A673 (cell line): ENCODE results near the gene SMPD2. TPM values are rescaled to one million over a fixed set of nuclear protein-coding genes. Genes with fewer than 3 reads are reported as not detected.

Source experiments
- BruUV-seq: library from RNA; stranded (reverse); fragments of 400-500 nt; replicated peaks from 2 replicates; lab custom pipeline; 2021; lab: Mats Ljungman, UMichigan
- CTCF ChIA-PET: fragments of 300-600 bp; sonication (Branson Sonifier 250); formaldehyde crosslinking; loops from one replicate; lab custom pipeline; 2022; ENCODE audit warnings: antibody characterized with exemption; lab: Charles Lee
- POLR2A ChIA-PET: fragments of 300-600 bp; sonication (Branson Sonifier 250); formaldehyde crosslinking; loops from one replicate; lab custom pipeline; 2022; ENCODE audit warnings: antibody characterized with exemption; ENCODE audit not compliant: low non-redundant PET; lab: Charles Lee
- DNase-seq: peaks from one replicate; pipeline ENCODE4 v3.0.0-alpha.2; 2015; ENCODE audit warnings: low spot score
- H3K27ac ChIP-seq: fragments of 200-600 bp; sonication (generic); 2 replicates; pipeline ENCODE4 v1.5.1; 2016; ENCODE audit warnings: mixed run types, low read depth, mild to moderate bottlenecking, mixed read lengths, antibody characterized with exemption, low read length; ENCODE audit not compliant: poor library complexity, severe bottlenecking
- H3K27me3 ChIP-seq: fragments of 200-600 bp; sonication (generic); replicated peaks from 2 replicates; pipeline ENCODE4 v1.6.1; 2017; ENCODE audit warnings: mixed run types, low read depth, mild to moderate bottlenecking, mixed read lengths, antibody characterized with exemption, low read length; ENCODE audit not compliant: insufficient read depth, poor library complexity
- H3K36me3 ChIP-seq: fragments of 200-600 bp; sonication (generic); 2 replicates; pipeline ENCODE4 v1.6.1; 2016; ENCODE audit warnings: mixed run types, mild to moderate bottlenecking, mixed read lengths, antibody characterized with exemption, low read length; ENCODE audit not compliant: insufficient read depth, poor library complexity, severe bottlenecking
- H3K4me1 ChIP-seq: fragments of 200-600 bp; sonication (generic); 2 replicates; pipeline ENCODE4 v1.6.1; 2017; ENCODE audit warnings: mixed run types, mild to moderate bottlenecking, mixed read lengths, antibody characterized with exemption, low read length; ENCODE audit not compliant: insufficient read depth, poor library complexity, severe bottlenecking
- H3K4me3 ChIP-seq: fragments of 200-600 bp; sonication (generic); 2 replicates; pipeline ENCODE4 v1.5.1; 2016; ENCODE audit warnings: low read depth, mixed run types, mild to moderate bottlenecking, mixed read lengths, low read length; ENCODE audit not compliant: poor library complexity, severe bottlenecking
- H3K9me3 ChIP-seq: fragments of 200-600 bp; sonication (generic); 2 replicates; pipeline ENCODE4 v1.6.1; 2016; ENCODE audit warnings: mixed run types, low read depth, mild to moderate bottlenecking, mixed read lengths, antibody characterized with exemption, low read length; ENCODE audit not compliant: poor library complexity, severe bottlenecking
- EZH2 ChIP-seq: fragments of 200-600 bp; sonication (generic); IDR thresholded peaks from 2 replicates; pipeline ENCODE4 v1.6.1; 2017; ENCODE audit warnings: borderline replicate concordance, low read depth, mild to moderate bottlenecking, mixed read lengths, antibody characterized with exemption, low read length; ENCODE audit not compliant: poor library complexity, severe bottlenecking
- intact Hi-C: fragments of 100-400 bp; cut with micrococcal nuclease; formaldehyde crosslinking; loops from one replicate; pipeline ENCODE4 v1.10.0; 2022; ENCODE audit not compliant: unreplicated experiment
- total RNA-seq: library from RNA; stranded (reverse); gene quantifications from 2 replicates; pipeline ENCODE4 v1.2.3, GENCODE V29; 2021
- TF ChIP-seq, protein P1 (sequence below): fragments of 300-800, 200-600 bp; sonication (generic); conservative IDR thresholded peaks from 2 replicates; pipeline ENCODE4 v1.5.1; 2017; ENCODE audit warnings: low read depth, mild to moderate bottlenecking, antibody characterized with exemption, low read length, moderate library complexity, mixed read lengths

The SMPD2 gene
- total RNA-seq, 1 experiment from 2014 or later: 8.6 TPM

DNA sequence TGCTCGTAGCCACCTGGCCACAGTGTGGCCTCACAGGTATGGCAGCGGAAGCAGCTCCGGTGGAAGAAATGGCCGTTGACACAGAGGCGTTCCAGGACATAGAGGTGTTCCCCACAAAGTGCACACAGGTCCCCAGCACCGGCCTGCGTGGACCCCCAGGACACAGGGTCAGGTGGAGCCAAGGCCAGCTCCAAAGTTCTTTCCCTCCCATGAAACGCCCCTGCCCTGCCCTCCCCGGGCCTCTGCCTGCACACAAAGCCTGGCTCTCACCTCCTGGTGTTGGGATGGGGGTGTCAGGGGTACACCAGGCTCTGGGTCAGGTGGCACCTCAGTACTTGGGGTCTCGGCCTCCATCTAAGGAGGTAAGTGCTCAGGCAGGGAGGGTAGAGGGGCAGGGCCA lies 6.6 kb downstream of the SMPD2 start:
- H3K4me3 ChIP-seq: no peak overlapping the region
- H3K27me3 ChIP-seq: no peaks in the 10 kb centered on the region
- TF ChIP-seq, protein P1, sequence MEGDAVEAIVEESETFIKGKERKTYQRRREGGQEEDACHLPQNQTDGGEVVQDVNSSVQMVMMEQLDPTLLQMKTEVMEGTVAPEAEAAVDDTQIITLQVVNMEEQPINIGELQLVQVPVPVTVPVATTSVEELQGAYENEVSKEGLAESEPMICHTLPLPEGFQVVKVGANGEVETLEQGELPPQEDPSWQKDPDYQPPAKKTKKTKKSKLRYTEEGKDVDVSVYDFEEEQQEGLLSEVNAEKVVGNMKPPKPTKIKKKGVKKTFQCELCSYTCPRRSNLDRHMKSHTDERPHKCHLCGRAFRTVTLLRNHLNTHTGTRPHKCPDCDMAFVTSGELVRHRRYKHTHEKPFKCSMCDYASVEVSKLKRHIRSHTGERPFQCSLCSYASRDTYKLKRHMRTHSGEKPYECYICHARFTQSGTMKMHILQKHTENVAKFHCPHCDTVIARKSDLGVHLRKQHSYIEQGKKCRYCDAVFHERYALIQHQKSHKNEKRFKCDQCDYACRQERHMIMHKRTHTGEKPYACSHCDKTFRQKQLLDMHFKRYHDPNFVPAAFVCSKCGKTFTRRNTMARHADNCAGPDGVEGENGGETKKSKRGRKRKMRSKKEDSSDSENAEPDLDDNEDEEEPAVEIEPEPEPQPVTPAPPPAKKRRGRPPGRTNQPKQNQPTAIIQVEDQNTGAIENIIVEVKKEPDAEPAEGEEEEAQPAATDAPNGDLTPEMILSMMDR: no peak
- no peak for TF ChIP-seq EZH2
- no peak for DNase-seq
- no peak overlapping the region for H3K27ac ChIP-seq
- H3K36me3 ChIP-seq: no peaks in the 10 kb centered on the region
- H3K4me1 ChIP-seq: no peaks in the 10 kb centered on the region
- POLR2A ChIA-PET: no interaction called here
- no peaks in the 10 kb centered on the region for H3K9me3 ChIP-seq
- intact Hi-C loops: no loop called here
- BruUV-seq: no TSS peak
- CTCF ChIA-PET: no interaction called here

DNA sequence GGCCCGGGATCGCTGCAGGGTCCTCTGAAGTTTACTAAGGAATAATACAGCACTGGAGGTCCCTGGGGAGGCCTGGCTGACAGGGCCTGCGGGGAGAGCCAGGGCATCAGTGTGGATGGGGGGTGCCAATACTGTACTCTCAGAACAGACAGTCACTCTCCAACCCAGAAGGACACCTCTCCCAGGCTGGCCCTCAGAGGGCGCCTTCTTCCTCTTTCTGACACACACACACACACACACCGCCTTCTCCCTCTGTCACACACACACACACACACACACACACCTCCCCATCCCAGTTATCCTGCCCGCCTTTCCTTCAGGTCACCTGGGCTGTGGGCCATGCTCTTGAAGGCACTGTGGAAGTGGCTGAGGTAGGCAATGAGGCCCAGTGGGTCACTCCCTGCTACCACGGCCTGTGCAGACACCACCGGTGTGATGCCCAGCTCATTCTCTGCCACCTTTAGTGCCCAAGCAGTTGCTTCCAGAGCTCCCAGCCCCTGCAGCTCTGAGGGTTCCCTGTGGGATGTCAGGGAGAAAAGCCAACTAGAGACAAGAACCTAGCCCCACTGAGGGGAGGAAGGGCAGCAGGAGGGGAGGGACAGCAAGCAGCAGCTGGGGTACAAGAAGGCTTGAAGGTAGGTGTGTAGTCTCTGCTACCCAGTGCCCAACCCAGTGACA lies 7.5 kb downstream of the SMPD2 start:
- no peaks in the 10 kb centered on the region for H3K27me3 ChIP-seq
- intact Hi-C loops: no loop called here
- H3K4me1 ChIP-seq: no peaks in the 10 kb centered on the region
- BruUV-seq: no TSS peak
- H3K4me3 ChIP-seq: no peak overlapping the region
- H3K27ac ChIP-seq: no peak overlapping the region
- no peaks in the 10 kb centered on the region for H3K36me3 ChIP-seq
- ChIA-PET POLR2A (interaction anchor here (0.5 to 0.6 kb wide), 2 partner anchors 7 to 1194 kb away, joined by 4 to 15 read pairs; partner anchors contain the start of genes PPIL6 and SMPD2), CTCF (no interaction called here)
- TF ChIP-seq, protein P1: no peak
- TF ChIP-seq EZH2: no peak
- DNase-seq: no peak
- H3K9me3 ChIP-seq: no peaks in the 10 kb centered on the region

DNA sequence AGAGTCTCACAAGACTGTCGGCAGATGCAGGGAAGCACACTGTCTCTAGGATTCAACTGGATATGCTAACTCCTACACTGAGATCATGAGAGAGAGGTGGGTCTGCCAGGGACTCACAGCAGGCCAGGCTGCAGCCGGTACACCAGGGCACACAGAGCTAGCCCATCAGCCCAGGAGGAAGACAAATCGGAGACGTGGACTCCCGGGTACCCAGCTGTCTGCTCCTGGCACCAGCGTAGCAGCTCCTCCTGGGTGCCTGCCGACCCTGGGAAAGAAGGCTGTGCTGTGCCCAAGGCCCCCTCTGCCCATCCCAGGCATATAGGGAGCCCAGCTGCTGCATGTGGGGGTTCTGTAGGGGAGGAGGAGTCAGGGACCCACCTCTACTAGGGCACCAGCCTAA lies 8.1 kb downstream of the SMPD2 start:
- Histone ChIP-seq H3K27me3 (no peaks in the 10 kb centered on the region), H3K27ac (no peak overlapping the region), H3K4me1 (no peaks in the 10 kb centered on the region), H3K36me3 (no peaks in the 10 kb centered on the region), H3K9me3 (no peaks in the 10 kb centered on the region), H3K4me3 (no peak overlapping the region)
- no peak for TF ChIP-seq EZH2
- TF ChIP-seq, protein P1: no peak
- ChIA-PET POLR2A (interaction anchor here (0.5 to 0.6 kb wide), 2 partner anchors 8 to 1194 kb away, joined by 4 to 15 read pairs; partner anchors contain the start of genes PPIL6 and SMPD2), CTCF (no interaction called here)
- BruUV-seq: no TSS peak
- intact Hi-C loops: no loop called here
- DNase-seq: no peak
